Measurements from ENCODE around the gene RALGPS2. TPM values are rescaled to one million over a fixed set of nuclear protein-coding genes. Genes with fewer than 3 reads are reported as not detected.

Gene RALGPS2
- polyA plus RNA-seq, 3 donors, result 2.0 to 4.2 (median 2.3) TPM

- Histone ChIP-seq H3K27ac (ENCODE audit: low read depth in 1 of 2, low read length in 2 of 2) (no peak overlapping the region), H3K4me1 (ENCODE audit: control insufficient read depth in 1 of 2, insufficient read depth in 2 of 2, low read length in 2 of 2) (peaks cover 0 to 4% of the 10 kb centered on the region in 2 donors), H3K27me3 (ENCODE audit: control insufficient read depth in 2 of 2, insufficient read depth in 2 of 2, low read length in 2 of 2) (no peaks in the 10 kb centered on the region), H3K79me2 (ENCODE audit: insufficient read depth, low read length) (no peaks in the 10 kb centered on the region), H3K4me3 (replicated peaks in 1 of 3; ENCODE audit: low read depth in 2 of 3, low read length in 3 of 3) (no peak overlapping the region), H3K36me3 (replicated peaks in 1 of 2; ENCODE audit: control insufficient read depth in 1 of 2, insufficient read depth in 2 of 2, low read length in 2 of 2) (no peaks in the 10 kb centered on the region), H3K4me2 (replicated peaks; ENCODE audit: extremely low read depth, low read length, poor library complexity, severe bottlenecking) (no peak overlapping the region), H3K9me3 (replicated peaks in 1 of 2; ENCODE audit: control insufficient read depth in 1 of 2, insufficient read depth in 1 of 2, low read length in 2 of 2) (no peaks in the 10 kb centered on the region), H3K9ac (ENCODE audit: insufficient read depth, low read length, poor library complexity, severe bottlenecking) (no peak overlapping the region), H2AFZ (ENCODE audit: insufficient read depth, low read depth, low read length, poor library complexity, severe bottlenecking) (no peak overlapping the region), H4K20me1 (ENCODE audit: insufficient read depth, low read length) (no peaks in the 10 kb centered on the region)
- no CpG with 5 or more reads among the region's 1 CpG for WGBS (ENCODE audit: insufficient coverage)
- no peaks in the 10 kb centered on the region for H3K36me3 Mint-ChIP-seq
- H3K4me1 Mint-ChIP-seq, result peaks cover 6% of the 10 kb centered on the region
- H3K4me3 Mint-ChIP-seq, result no peak overlapping the region
- no peak overlapping the region for H3K27ac Mint-ChIP-seq
- no peak for DNase-seq
- intact Hi-C loops (cut with micrococcal nuclease), result no loop called here
- H3K9me3 Mint-ChIP-seq, result no peaks in the 10 kb centered on the region
- TF ChIP-seq CTCF (IDR thresholded peaks at IDR 0.05), result no peak
- H3K27me3 Mint-ChIP-seq (ENCODE audit: low read depth in 3 of 3), result no peaks in the 10 kb centered on the region
Observed at GRCh38 chr1:178870221-178870620, 145.2 kb downstream of the RALGPS2 start.

GRCh38 chr1:178870944-178871343 lies 145.9 kb downstream of the RALGPS2 start, which contains the start of gene ANGPTL1:
Gene ANGPTL1, minus strand, starts transcription at chr1:178871077. Its CDS starts 5,301 bp downstream, at chr1:178865776.
- Histone ChIP-seq H3K4me3 (replicated peaks in 1 of 3; ENCODE audit: low read depth in 2 of 3, low read length in 3 of 3) (no peak within 1 kb of the TSS), H3K27ac (ENCODE audit: low read depth in 1 of 2, low read length in 2 of 2) (no peak within 1 kb of the TSS), H3K4me1 (ENCODE audit: control insufficient read depth in 1 of 2, insufficient read depth in 2 of 2, low read length in 2 of 2) (peaks cover 0 to 4% of the 10 kb centered on the region in 2 donors), H4K20me1 (ENCODE audit: insufficient read depth, low read length) (no peaks in the 10 kb centered on the region), H3K4me2 (replicated peaks; ENCODE audit: extremely low read depth, low read length, poor library complexity, severe bottlenecking) (no peak within 1 kb of the TSS), H3K27me3 (ENCODE audit: control insufficient read depth in 2 of 2, insufficient read depth in 2 of 2, low read length in 2 of 2) (no peaks in the 10 kb centered on the region), H3K9me3 (replicated peaks in 1 of 2; ENCODE audit: control insufficient read depth in 1 of 2, insufficient read depth in 1 of 2, low read length in 2 of 2) (no peaks in the 10 kb centered on the region), H2AFZ (ENCODE audit: insufficient read depth, low read depth, low read length, poor library complexity, severe bottlenecking) (no peak within 1 kb of the TSS), H3K9ac (ENCODE audit: insufficient read depth, low read length, poor library complexity, severe bottlenecking) (no peak within 1 kb of the TSS), H3K79me2 (ENCODE audit: insufficient read depth, low read length) (no peaks in the 10 kb centered on the region), H3K36me3 (replicated peaks in 1 of 2; ENCODE audit: control insufficient read depth in 1 of 2, insufficient read depth in 2 of 2, low read length in 2 of 2) (no peaks in the 10 kb centered on the region)
- WGBS (ENCODE audit: insufficient coverage), result 100% methylated on average over 1 of the region's 4 CpGs
- Mint-ChIP-seq H3K9me3 (no peaks in the 10 kb centered on the region), H3K36me3 (no peaks in the 10 kb centered on the region), H3K27me3 (ENCODE audit: low read depth in 3 of 3) (no peaks in the 10 kb centered on the region), H3K4me3 (no peak within 1 kb of the TSS), H3K4me1 (peaks cover 6% of the 10 kb centered on the region), H3K27ac (peak within 1 kb of the TSS in 1 of 7 donors; percentile 46)
- no peak for TF ChIP-seq CTCF (IDR thresholded peaks at IDR 0.05)
- intact Hi-C loops (cut with micrococcal nuclease), result no loop called here
- no peak for DNase-seq
